ENCODE measurements around the gene TICRR.

DNA sequence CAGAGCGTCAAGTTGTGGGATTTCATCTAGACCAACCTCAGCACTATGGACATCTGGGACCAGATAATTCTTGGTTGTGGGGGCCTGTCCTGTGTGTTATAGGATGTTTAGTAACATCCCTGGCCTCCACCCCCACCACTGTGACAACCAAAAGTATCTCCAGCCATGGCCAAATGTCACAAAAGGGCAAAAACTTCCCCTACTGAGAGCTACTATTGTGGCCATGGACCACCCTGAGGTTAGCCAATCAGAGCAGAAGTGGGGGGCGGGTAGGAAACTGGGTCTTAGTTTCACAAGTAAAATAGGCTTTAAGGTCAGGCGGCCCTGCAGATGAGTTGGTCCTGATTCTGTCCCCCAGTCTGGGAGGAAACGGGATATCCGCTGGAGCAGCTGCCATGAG, 54.6 kb downstream of the TICRR start:
- TF ChIP-seq CTCF (conservative IDR thresholded peaks at IDR 0.05), result no peak
- no peak for TF ChIP-seq EZH2 (IDR thresholded peaks at IDR 0.05; ENCODE audit: low read depth)
